Mesendoderm (in vitro differentiated cells): Measurements from ENCODE around the gene PEDS1.

ENCODE experiments used
- DNase-seq: peaks from one replicate; pipeline ENCODE4 v3.0.0; 2013
- H2AK5ac ChIP-seq: 2 replicates; pipeline ENCODE4 v1.6.1; 2013; ENCODE audit warnings: low read length, inconsistent platforms
- H2BK120ac ChIP-seq: 2 replicates; pipeline ENCODE4 v1.6.1; 2013; ENCODE audit warnings: low read depth, mild to moderate bottlenecking, low read length, moderate library complexity, mixed read lengths
- H2BK15ac ChIP-seq: replicated peaks from 2 replicates; pipeline ENCODE4 v1.6.1; 2013; ENCODE audit warnings: low read depth, mild to moderate bottlenecking, moderate library complexity
- H2BK5ac ChIP-seq: 2 replicates; pipeline ENCODE4 v1.6.1; 2013; ENCODE audit warnings: low read length, inconsistent platforms
- H3K18ac ChIP-seq: 2 replicates; pipeline ENCODE4 v1.6.1; 2013; ENCODE audit warnings: mild to moderate bottlenecking, low read length, mixed read lengths
- H3K23ac ChIP-seq: one replicate; pipeline ENCODE4 v1.6.1; 2013; ENCODE audit warnings: low read length
- H3K27ac ChIP-seq: 2 replicates; pipeline ENCODE4 v1.5.1; 2013; ENCODE audit warnings: low read depth, mild to moderate bottlenecking, inconsistent platforms, low read length, moderate library complexity
- H3K27me3 ChIP-seq: 2 replicates; pipeline ENCODE4 v1.6.1; 2013; ENCODE audit warnings: low read length, control low read depth, mild to moderate bottlenecking, inconsistent platforms; ENCODE audit not compliant: insufficient read depth, poor library complexity
- H3K36me3 ChIP-seq: 2 replicates; pipeline ENCODE4 v1.6.1; 2013; ENCODE audit warnings: low read length, inconsistent platforms; ENCODE audit not compliant: control insufficient read depth, insufficient read depth
- H3K4ac ChIP-seq: one replicate; pipeline ENCODE4 v1.6.1; 2013; ENCODE audit warnings: low read depth, mild to moderate bottlenecking, low read length, moderate library complexity
- H3K4me1 ChIP-seq: 2 replicates; pipeline ENCODE4 v1.6.1; 2013; ENCODE audit warnings: low read depth, low read length, inconsistent platforms; ENCODE audit not compliant: control insufficient read depth
- H3K4me2 ChIP-seq: 2 replicates; pipeline ENCODE4 v1.6.1; 2013; ENCODE audit warnings: low read length
- H3K4me3 ChIP-seq: 2 replicates; pipeline ENCODE4 v1.5.1; 2013; ENCODE audit warnings: mild to moderate bottlenecking, low read length
- H3K56ac ChIP-seq: one replicate; pipeline ENCODE4 v1.6.1; 2013; ENCODE audit warnings: low read length
- H3K79me1 ChIP-seq: 2 replicates; pipeline ENCODE4 v1.6.1; 2013; ENCODE audit warnings: low read length, inconsistent platforms
- H3K79me2 ChIP-seq: 2 replicates; pipeline ENCODE4 v1.6.1; 2013; ENCODE audit warnings: mild to moderate bottlenecking, low read length; ENCODE audit not compliant: control insufficient read depth, insufficient read depth
- H3K9ac ChIP-seq: 2 replicates; pipeline ENCODE4 v1.6.1; 2013; ENCODE audit warnings: low read length, inconsistent platforms
- H4K5ac ChIP-seq: one replicate; pipeline ENCODE4 v1.6.1; 2013; ENCODE audit warnings: low read length
- H4K8ac ChIP-seq: one replicate; pipeline ENCODE4 v1.6.1; 2013; ENCODE audit warnings: low read depth, mild to moderate bottlenecking, control low read depth, low read length, moderate library complexity
- WGBS: extraction: QIAGEN DNeasy Blood & Tissue Kit; methylation state at CpG from one replicate; pipeline ENCODE4 v1.1.7; 2013; ENCODE audit warnings: low lambda C conversion rate, missing lambda C conversion rate; ENCODE audit not compliant: insufficient coverage; ENCODE audit errors: extremely low coverage; 5-methylcytosine and 5-hydroxymethylcytosine counted together

PEDS1 gene

DNA sequence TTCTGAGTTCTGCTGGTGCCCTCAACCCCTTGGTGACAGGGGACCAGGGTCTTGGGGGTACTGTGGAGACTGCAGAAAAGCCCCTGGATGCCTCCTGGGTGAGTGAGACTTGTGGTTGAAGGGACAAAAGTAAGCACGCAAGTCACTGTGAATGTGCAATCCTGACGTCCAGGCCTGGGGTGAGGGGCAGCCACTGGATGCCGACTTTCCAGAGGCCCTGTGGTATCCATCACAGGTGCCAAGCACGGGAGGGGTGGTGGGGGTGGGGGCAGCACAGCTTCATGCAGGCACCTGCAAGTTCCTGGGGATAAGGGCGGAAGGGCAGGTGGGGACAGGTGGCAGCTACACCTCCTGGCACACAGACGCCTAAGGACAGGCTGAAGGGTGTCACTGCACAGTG is 20.5 kb downstream of the PEDS1 start:
- no peak overlapping the region for H3K23ac ChIP-seq
- WGBS = no CpG with 5 or more reads among the region's 6 CpGs
- H3K27ac ChIP-seq = no peak overlapping the region
- no peak overlapping the region for H2BK15ac ChIP-seq
- no peak for DNase-seq
- H3K4me3 ChIP-seq = no peak overlapping the region
- no peak overlapping the region for H3K9ac ChIP-seq
- no peak overlapping the region for H3K18ac ChIP-seq
- no peak overlapping the region for H2BK120ac ChIP-seq
- H3K4ac ChIP-seq = no peak overlapping the region
- no peak overlapping the region for H4K5ac ChIP-seq
- no peak overlapping the region for H2AK5ac ChIP-seq
- no peak overlapping the region for H3K56ac ChIP-seq
- no peak overlapping the region for H3K4me2 ChIP-seq
- no peaks in the 10 kb centered on the region for H3K27me3 ChIP-seq
- no peaks in the 10 kb centered on the region for H3K4me1 ChIP-seq
- no peak overlapping the region for H4K8ac ChIP-seq
- peaks cover 7% of the 10 kb centered on the region for H3K36me3 ChIP-seq
- peaks cover 17% of the 10 kb centered on the region for H3K79me1 ChIP-seq
- H2BK5ac ChIP-seq = no peak overlapping the region
- peaks cover 5% of the 10 kb centered on the region for H3K79me2 ChIP-seq

DNA sequence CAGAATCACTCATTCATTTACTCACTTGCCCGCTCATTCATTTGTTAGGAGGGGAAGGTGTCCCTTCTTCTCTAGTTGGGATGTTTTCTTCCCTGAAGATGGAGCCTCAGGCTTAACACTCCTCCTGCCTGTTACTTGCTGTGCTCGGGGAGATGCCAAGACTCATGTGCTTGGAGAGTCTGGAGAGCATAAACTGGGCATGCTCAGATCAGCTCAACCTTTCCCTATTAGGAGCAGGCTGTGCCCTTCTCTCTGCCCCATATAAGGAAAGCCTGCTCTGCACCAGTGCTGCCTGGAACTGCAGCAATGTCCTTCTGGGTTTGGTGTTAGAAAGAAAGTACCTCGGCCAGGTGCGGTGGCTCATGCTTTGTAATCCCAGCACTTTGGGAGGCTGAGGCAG is 22.5 kb downstream of the PEDS1 start:
- no CpG with 5 or more reads among the region's 4 CpGs for WGBS
- Histone ChIP-seq H3K56ac (no peak overlapping the region), H3K4me3 (no peak overlapping the region), H2AK5ac (no peak overlapping the region), H3K4me1 (no peaks in the 10 kb centered on the region), H3K36me3 (peaks cover 17% of the 10 kb centered on the region), H3K79me2 (no peaks in the 10 kb centered on the region), H2BK120ac (no peak overlapping the region), H3K4ac (no peak overlapping the region), H2BK5ac (no peak overlapping the region), H3K9ac (no peak overlapping the region), H3K27ac (no peak overlapping the region), H3K27me3 (no peaks in the 10 kb centered on the region), H3K4me2 (no peak overlapping the region), H2BK15ac (no peak overlapping the region), H4K5ac (no peak overlapping the region), H4K8ac (no peak overlapping the region), H3K79me1 (peaks cover 12% of the 10 kb centered on the region), H3K23ac (no peak overlapping the region), H3K18ac (no peak overlapping the region)
- no peak for DNase-seq

DNA sequence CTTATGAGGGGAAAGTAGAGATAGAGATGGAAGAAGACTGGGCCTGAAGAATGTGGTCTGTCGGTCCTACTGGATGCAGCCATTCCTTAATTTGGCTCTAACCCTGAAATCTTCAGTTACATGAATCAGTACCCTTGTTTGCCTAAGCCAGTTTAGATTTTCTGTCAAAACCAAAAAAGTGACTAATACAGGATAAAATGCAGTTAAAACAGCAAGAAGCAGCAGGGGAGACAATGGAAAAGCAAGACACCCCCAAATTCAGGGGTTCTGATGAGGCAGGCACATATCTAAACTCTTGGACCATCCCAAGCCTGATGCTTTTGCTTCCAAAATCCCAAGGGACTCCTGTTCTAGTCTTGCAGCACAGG is 23.2 kb downstream of the PEDS1 start:
- Histone ChIP-seq H3K79me1 (peaks cover 12% of the 10 kb centered on the region), H2BK15ac (no peak overlapping the region), H3K23ac (no peak overlapping the region), H2BK120ac (no peak overlapping the region), H3K4ac (no peak overlapping the region), H3K27me3 (no peaks in the 10 kb centered on the region), H2BK5ac (no peak overlapping the region), H3K27ac (no peak overlapping the region), H3K36me3 (peaks cover 18% of the 10 kb centered on the region), H3K56ac (no peak overlapping the region), H3K4me1 (no peaks in the 10 kb centered on the region), H4K5ac (no peak overlapping the region), H4K8ac (no peak overlapping the region), H3K4me2 (no peak overlapping the region), H3K4me3 (no peak overlapping the region), H3K18ac (no peak overlapping the region), H2AK5ac (no peak overlapping the region), H3K79me2 (no peaks in the 10 kb centered on the region), H3K9ac (no peak overlapping the region)
- no CpG with 5 or more reads among the region's 1 CpG for WGBS
- no peak for DNase-seq

DNA sequence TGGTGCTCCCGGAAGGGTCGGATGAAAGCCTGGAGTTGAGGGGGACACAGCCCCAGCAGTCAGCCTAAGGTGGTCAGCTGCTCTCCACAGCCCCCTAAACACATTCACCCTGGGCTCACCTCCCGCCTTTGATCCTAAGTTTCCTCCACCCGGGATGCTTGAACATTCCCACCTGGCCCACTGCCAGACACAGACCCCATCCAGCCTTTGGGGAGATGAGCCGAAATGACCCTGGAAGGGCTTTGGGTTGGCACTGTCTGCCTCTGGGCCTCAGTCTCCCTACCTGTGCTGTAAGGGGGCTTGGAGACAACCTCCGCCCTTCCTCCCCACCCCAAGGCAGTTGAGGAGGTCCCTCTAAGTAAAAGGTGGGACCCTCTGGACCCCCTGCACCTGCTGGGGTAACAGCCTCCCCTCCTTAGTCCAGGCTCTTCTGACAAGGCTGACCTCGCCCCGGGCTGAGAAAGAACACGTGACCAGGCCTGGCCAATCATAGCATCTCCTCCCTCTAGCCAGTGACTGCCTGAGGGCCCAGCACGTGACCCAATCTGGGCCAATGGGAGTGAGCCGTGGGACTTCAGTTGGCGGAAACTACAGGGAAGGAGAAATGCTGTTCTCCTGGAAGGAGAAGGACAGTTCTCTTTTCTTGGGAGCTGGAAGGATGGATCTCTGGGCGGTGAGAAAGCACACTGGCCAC is 23.7 kb downstream of the PEDS1 start:
- no peak overlapping the region for H4K5ac ChIP-seq
- no CpG with 5 or more reads among the region's 13 CpGs for WGBS
- H3K79me1 ChIP-seq = peaks cover 12% of the 10 kb centered on the region

DNA sequence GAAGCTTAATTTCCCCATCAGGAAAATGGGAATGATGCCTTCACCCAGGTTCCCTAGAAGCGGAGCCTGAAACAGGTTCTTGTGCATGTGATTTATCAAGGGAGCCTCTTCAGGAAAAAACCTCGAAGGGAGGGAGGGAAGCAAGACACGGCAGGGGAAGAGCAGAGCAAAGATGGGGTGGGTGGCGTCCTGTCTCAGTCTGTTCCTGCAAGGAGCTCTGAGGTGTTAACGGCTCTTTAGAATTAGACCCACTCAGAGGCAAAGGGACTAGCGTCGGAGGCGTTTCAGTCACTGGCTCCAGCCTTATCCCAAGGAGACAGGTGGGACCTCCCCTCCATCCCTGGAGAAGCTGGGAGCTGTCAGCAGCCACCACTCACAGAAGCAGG is 25.0 kb downstream of the PEDS1 start:
- Histone ChIP-seq H3K56ac (no peak overlapping the region), H3K27me3 (no peaks in the 10 kb centered on the region), H2BK120ac (no peak overlapping the region), H3K4me1 (no peaks in the 10 kb centered on the region), H4K8ac (no peak overlapping the region), H2AK5ac (no peak overlapping the region), H2BK5ac (no peak overlapping the region), H3K36me3 (peaks cover 23% of the 10 kb centered on the region), H2BK15ac (no peak overlapping the region), H3K79me2 (no peaks in the 10 kb centered on the region), H4K5ac (no peak overlapping the region), H3K4ac (no peak overlapping the region), H3K23ac (no peak overlapping the region), H3K27ac (no peak overlapping the region), H3K79me1 (peaks cover 6% of the 10 kb centered on the region), H3K4me2 (no peak overlapping the region), H3K4me3 (no peak overlapping the region), H3K9ac (no peak overlapping the region), H3K18ac (no peak overlapping the region)
- no CpG with 5 or more reads among the region's 8 CpGs for WGBS
- no peak for DNase-seq

More for the DNA sequence above, 23.7 kb downstream of the PEDS1 start:
- Histone ChIP-seq H3K56ac (no peak overlapping the region), H3K27me3 (no peaks in the 10 kb centered on the region), H3K4me1 (no peaks in the 10 kb centered on the region), H3K18ac (no peak overlapping the region), H3K36me3 (peaks cover 21% of the 10 kb centered on the region), H2BK120ac (no peak overlapping the region), H3K27ac (no peak overlapping the region), H2BK5ac (no peak overlapping the region), H3K9ac (no peak overlapping the region), H3K23ac (no peak overlapping the region), H2AK5ac (no peak overlapping the region), H2BK15ac (no peak overlapping the region), H3K4me3 (no peak overlapping the region), H3K4me2 (no peak overlapping the region), H3K4ac (no peak overlapping the region), H4K8ac (no peak overlapping the region), H3K79me2 (no peaks in the 10 kb centered on the region)
- peak; percentile 65 for DNase-seq
